ENCODE measurements around the gene ACER2. TPM values are rescaled to one million over a fixed set of nuclear protein-coding genes. Genes with fewer than 3 reads are reported as not detected.

ACER2 gene
- total and polyA plus RNA-seq, 2 experiments from 2014 or later, result 0.87 to 14.6 TPM

DNA sequence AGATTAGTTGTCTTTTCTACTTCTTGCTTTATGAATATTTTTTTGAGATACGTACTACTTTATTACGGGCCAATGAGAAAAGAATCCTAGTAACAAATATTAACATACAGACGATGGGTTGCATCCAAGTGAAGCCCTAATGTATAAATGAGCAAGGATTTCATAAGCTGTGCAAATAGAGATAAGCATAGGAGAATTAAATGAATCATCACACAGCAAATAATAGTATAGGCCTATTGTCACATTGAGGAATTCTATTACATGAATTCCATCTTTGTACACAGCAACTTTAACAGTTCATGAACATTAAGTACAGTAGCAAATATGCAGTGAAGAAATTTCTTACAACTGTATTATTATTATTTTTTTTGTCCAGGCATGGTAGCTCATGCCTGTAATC lies 78.0 kb downstream of the ACER2 start:
- Histone ChIP-seq H3K27me3 (ENCODE audit: insufficient read depth) (no peaks in the 10 kb centered on the region), H3K4me3 (no peak overlapping the region), H2AFZ (no peak overlapping the region), H3K79me2 (replicated peaks; ENCODE audit: insufficient read depth) (no peaks in the 10 kb centered on the region), H3K4me1 (ENCODE audit: insufficient read depth) (no peaks in the 10 kb centered on the region), H4K20me1 (replicated peaks; ENCODE audit: insufficient read depth) (no peaks in the 10 kb centered on the region), H3K9me2 (ENCODE audit: insufficient read depth) (no peaks in the 10 kb centered on the region), H3F3A (replicated peaks; ENCODE audit: low read depth) (no peaks in the 10 kb centered on the region), H3K4me2 (no peak overlapping the region), H3K36me3 (ENCODE audit: insufficient read depth) (no peaks in the 10 kb centered on the region), H3K27ac (ENCODE audit: low read depth) (no peak overlapping the region)
- no peaks in the 10 kb centered on the region; the same call in 2 of the 3 replicates for H3K4me1 Mint-ChIP-seq
- no peaks in the 10 kb centered on the region for H3K36me3 Mint-ChIP-seq (ENCODE audit: low read depth)
- no peak overlapping the region for H3K4me3 Mint-ChIP-seq
- no peak overlapping the region for H3K27ac Mint-ChIP-seq
- no peak for ATAC-seq
- TF ChIP-seq CREB1 (CRISPR knock-in tag; IDR thresholded peaks at IDR 0.05; ENCODE audit: low read depth), result no peak
- TF ChIP-seq EZH2 (IDR thresholded peaks at IDR 0.05; ENCODE audit: low read depth, unreplicated experiment), result no peak
- TF ChIP-seq STAT1 (IDR thresholded peaks at IDR 0.05; ENCODE audit: unreplicated experiment), result no peak
- TF ChIP-seq, protein P1, sequence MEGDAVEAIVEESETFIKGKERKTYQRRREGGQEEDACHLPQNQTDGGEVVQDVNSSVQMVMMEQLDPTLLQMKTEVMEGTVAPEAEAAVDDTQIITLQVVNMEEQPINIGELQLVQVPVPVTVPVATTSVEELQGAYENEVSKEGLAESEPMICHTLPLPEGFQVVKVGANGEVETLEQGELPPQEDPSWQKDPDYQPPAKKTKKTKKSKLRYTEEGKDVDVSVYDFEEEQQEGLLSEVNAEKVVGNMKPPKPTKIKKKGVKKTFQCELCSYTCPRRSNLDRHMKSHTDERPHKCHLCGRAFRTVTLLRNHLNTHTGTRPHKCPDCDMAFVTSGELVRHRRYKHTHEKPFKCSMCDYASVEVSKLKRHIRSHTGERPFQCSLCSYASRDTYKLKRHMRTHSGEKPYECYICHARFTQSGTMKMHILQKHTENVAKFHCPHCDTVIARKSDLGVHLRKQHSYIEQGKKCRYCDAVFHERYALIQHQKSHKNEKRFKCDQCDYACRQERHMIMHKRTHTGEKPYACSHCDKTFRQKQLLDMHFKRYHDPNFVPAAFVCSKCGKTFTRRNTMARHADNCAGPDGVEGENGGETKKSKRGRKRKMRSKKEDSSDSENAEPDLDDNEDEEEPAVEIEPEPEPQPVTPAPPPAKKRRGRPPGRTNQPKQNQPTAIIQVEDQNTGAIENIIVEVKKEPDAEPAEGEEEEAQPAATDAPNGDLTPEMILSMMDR (conservative IDR thresholded peaks at IDR 0.05; ENCODE audit: low read depth in 2 of 2), result no peak
- TF ChIP-seq, protein P2, sequence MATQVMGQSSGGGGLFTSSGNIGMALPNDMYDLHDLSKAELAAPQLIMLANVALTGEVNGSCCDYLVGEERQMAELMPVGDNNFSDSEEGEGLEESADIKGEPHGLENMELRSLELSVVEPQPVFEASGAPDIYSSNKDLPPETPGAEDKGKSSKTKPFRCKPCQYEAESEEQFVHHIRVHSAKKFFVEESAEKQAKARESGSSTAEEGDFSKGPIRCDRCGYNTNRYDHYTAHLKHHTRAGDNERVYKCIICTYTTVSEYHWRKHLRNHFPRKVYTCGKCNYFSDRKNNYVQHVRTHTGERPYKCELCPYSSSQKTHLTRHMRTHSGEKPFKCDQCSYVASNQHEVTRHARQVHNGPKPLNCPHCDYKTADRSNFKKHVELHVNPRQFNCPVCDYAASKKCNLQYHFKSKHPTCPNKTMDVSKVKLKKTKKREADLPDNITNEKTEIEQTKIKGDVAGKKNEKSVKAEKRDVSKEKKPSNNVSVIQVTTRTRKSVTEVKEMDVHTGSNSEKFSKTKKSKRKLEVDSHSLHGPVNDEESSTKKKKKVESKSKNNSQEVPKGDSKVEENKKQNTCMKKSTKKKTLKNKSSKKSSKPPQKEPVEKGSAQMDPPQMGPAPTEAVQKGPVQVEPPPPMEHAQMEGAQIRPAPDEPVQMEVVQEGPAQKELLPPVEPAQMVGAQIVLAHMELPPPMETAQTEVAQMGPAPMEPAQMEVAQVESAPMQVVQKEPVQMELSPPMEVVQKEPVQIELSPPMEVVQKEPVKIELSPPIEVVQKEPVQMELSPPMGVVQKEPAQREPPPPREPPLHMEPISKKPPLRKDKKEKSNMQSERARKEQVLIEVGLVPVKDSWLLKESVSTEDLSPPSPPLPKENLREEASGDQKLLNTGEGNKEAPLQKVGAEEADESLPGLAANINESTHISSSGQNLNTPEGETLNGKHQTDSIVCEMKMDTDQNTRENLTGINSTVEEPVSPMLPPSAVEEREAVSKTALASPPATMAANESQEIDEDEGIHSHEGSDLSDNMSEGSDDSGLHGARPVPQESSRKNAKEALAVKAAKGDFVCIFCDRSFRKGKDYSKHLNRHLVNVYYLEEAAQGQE (IDR thresholded peaks at IDR 0.05; ENCODE audit: unreplicated experiment), result no peak
- TF ChIP-seq POLR2AphosphoS5 (IDR thresholded peaks at IDR 0.05; ENCODE audit: low read depth), result no peak
- TF ChIP-seq, protein P3, sequence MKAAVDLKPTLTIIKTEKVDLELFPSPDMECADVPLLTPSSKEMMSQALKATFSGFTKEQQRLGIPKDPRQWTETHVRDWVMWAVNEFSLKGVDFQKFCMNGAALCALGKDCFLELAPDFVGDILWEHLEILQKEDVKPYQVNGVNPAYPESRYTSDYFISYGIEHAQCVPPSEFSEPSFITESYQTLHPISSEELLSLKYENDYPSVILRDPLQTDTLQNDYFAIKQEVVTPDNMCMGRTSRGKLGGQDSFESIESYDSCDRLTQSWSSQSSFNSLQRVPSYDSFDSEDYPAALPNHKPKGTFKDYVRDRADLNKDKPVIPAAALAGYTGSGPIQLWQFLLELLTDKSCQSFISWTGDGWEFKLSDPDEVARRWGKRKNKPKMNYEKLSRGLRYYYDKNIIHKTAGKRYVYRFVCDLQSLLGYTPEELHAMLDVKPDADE (IDR thresholded peaks at IDR 0.05), result no peak
- TF ChIP-seq JUNB (IDR thresholded peaks at IDR 0.05; ENCODE audit: unreplicated experiment), result no peak
- no peak for TF ChIP-seq ZNF331 (CRISPR knock-in tag; IDR thresholded peaks at IDR 0.05; ENCODE audit: low read depth)
- H3K9me3 Mint-ChIP-seq, result no peaks in the 10 kb centered on the region
- no peaks in the 10 kb centered on the region for H3K27me3 Mint-ChIP-seq (ENCODE audit: insufficient read depth, low read depth, poor library complexity)
- no peak for DNase-seq (ENCODE audit: low spot score)

DNA sequence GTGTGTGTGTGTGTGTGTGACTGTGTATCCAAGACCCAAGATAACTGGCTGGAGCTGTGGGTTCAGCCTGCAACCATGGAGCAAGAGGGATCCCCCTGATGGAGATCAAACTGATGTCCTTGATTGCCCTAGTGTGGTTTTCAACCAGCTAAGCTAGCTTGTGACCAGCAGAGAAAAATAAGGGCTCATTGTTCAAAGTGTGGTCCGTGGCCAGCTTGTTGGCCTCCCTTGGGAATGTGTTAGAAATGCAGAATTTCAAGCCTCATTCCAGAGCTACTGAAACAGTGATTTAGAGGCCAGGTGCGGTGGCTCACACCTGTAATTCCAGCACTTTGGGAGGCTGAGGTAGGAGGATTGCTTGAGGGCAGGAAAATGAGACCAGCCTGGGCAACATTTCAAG lies 79.9 kb downstream of the ACER2 start:
- Mint-ChIP-seq H3K36me3 (ENCODE audit: low read depth) (no peaks in the 10 kb centered on the region), H3K4me3 (no peak overlapping the region), H3K4me1 (peaks cover 3% of the 10 kb centered on the region; the same call in 1 of the 3 replicates), H3K27me3 (ENCODE audit: insufficient read depth, low read depth, poor library complexity) (peaks cover 2% of the 10 kb centered on the region), H3K9me3 (no peaks in the 10 kb centered on the region), H3K27ac (no peak overlapping the region)
- H3K9me2 ChIP-seq (ENCODE audit: insufficient read depth), result no peaks in the 10 kb centered on the region
- H3K27ac ChIP-seq (ENCODE audit: low read depth), result no peak overlapping the region
- H3K36me3 ChIP-seq (ENCODE audit: insufficient read depth), result no peaks in the 10 kb centered on the region
- no peak overlapping the region for H2AFZ ChIP-seq
- no peak overlapping the region for H3K4me3 ChIP-seq
- no peaks in the 10 kb centered on the region for H3K27me3 ChIP-seq (ENCODE audit: insufficient read depth)
- H3K79me2 ChIP-seq (replicated peaks; ENCODE audit: insufficient read depth), result no peaks in the 10 kb centered on the region
- H3K4me2 ChIP-seq, result no peak overlapping the region
- no peaks in the 10 kb centered on the region for H4K20me1 ChIP-seq (replicated peaks; ENCODE audit: insufficient read depth)
- DNase-seq (ENCODE audit: low spot score) (no peak), ATAC-seq (no peak)
- H3K4me1 ChIP-seq (ENCODE audit: insufficient read depth), result no peaks in the 10 kb centered on the region
- H3F3A ChIP-seq (replicated peaks; ENCODE audit: low read depth), result no peaks in the 10 kb centered on the region
- no peak for TF ChIP-seq STAT1 (IDR thresholded peaks at IDR 0.05; ENCODE audit: unreplicated experiment)
- TF ChIP-seq CREB1 (CRISPR knock-in tag; IDR thresholded peaks at IDR 0.05; ENCODE audit: low read depth), result no peak
- TF ChIP-seq, protein P2 (IDR thresholded peaks at IDR 0.05; ENCODE audit: unreplicated experiment), result no peak
- TF ChIP-seq, protein P1 (conservative IDR thresholded peaks at IDR 0.05; ENCODE audit: low read depth in 2 of 2), result no peak
- no peak for TF ChIP-seq EZH2 (IDR thresholded peaks at IDR 0.05; ENCODE audit: low read depth, unreplicated experiment)

Measured in GM23338 (cell line).